ENCODE data around the gene GNAI2.

GRCh38 chr3:50260942-50261441 lies 25.0 kb downstream of the GNAI2 start:
- TF ChIP-seq, protein P1, sequence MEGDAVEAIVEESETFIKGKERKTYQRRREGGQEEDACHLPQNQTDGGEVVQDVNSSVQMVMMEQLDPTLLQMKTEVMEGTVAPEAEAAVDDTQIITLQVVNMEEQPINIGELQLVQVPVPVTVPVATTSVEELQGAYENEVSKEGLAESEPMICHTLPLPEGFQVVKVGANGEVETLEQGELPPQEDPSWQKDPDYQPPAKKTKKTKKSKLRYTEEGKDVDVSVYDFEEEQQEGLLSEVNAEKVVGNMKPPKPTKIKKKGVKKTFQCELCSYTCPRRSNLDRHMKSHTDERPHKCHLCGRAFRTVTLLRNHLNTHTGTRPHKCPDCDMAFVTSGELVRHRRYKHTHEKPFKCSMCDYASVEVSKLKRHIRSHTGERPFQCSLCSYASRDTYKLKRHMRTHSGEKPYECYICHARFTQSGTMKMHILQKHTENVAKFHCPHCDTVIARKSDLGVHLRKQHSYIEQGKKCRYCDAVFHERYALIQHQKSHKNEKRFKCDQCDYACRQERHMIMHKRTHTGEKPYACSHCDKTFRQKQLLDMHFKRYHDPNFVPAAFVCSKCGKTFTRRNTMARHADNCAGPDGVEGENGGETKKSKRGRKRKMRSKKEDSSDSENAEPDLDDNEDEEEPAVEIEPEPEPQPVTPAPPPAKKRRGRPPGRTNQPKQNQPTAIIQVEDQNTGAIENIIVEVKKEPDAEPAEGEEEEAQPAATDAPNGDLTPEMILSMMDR (IDR thresholded peaks at IDR 0.05): no peak
- TF ChIP-seq GABPA (IDR thresholded peaks at IDR 0.05; ENCODE audit: low read depth): no peak
- TF ChIP-seq TEAD4 (IDR thresholded peaks at IDR 0.05; ENCODE audit: borderline replicate concordance, insufficient read depth): no peak
- no peak for TF ChIP-seq TCF12 (IDR thresholded peaks at IDR 0.05)
- TF ChIP-seq, protein P2, sequence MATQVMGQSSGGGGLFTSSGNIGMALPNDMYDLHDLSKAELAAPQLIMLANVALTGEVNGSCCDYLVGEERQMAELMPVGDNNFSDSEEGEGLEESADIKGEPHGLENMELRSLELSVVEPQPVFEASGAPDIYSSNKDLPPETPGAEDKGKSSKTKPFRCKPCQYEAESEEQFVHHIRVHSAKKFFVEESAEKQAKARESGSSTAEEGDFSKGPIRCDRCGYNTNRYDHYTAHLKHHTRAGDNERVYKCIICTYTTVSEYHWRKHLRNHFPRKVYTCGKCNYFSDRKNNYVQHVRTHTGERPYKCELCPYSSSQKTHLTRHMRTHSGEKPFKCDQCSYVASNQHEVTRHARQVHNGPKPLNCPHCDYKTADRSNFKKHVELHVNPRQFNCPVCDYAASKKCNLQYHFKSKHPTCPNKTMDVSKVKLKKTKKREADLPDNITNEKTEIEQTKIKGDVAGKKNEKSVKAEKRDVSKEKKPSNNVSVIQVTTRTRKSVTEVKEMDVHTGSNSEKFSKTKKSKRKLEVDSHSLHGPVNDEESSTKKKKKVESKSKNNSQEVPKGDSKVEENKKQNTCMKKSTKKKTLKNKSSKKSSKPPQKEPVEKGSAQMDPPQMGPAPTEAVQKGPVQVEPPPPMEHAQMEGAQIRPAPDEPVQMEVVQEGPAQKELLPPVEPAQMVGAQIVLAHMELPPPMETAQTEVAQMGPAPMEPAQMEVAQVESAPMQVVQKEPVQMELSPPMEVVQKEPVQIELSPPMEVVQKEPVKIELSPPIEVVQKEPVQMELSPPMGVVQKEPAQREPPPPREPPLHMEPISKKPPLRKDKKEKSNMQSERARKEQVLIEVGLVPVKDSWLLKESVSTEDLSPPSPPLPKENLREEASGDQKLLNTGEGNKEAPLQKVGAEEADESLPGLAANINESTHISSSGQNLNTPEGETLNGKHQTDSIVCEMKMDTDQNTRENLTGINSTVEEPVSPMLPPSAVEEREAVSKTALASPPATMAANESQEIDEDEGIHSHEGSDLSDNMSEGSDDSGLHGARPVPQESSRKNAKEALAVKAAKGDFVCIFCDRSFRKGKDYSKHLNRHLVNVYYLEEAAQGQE (IDR thresholded peaks at IDR 0.05; ENCODE audit: low read depth, low read length): no peak
- TF ChIP-seq ELF1 (IDR thresholded peaks at IDR 0.05): no peak
- TF ChIP-seq FOXJ3 (CRISPR knock-in tag; IDR thresholded peaks at IDR 0.05): no peak
- no peak for TF ChIP-seq MAX (IDR thresholded peaks at IDR 0.05; ENCODE audit: low read depth)
- TF ChIP-seq RXRA (IDR thresholded peaks at IDR 0.05; ENCODE audit: borderline replicate concordance, low read depth): no peak
